ENCODE measurements around the gene RAD51B. TPM values are rescaled to one million over a fixed set of nuclear protein-coding genes. Genes with fewer than 3 reads are reported as not detected.

The RAD51B gene
- total and polyA plus RNA-seq, 2 of the 13 experiments (the other 11 are each of a cell fraction or from before 2014, with no cell fraction given) = 7.0 to 9.5 TPM

DNA sequence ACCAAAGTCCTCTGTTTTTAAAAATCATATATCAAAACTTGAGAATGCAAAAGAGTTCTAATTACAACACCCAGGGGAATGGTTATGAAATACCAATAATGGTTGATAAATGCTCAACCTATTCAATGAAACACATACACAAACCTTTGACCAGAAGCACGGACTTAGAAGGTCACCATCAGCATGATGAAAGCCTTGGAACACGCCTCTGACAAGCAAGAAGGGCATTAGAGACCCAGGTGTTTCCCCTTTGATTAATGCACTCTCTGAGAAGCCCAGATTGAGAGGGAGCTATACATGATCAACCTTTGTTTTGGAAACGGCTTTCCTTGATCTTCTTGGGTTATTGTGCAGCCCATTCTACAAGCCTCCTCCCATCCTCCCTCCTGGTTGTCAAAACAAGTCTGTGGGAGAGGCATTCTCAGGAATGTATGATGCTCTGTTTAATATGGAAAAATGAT lies 904.3 kb downstream of the RAD51B start (continued):
- TF ChIP-seq, protein P1, sequence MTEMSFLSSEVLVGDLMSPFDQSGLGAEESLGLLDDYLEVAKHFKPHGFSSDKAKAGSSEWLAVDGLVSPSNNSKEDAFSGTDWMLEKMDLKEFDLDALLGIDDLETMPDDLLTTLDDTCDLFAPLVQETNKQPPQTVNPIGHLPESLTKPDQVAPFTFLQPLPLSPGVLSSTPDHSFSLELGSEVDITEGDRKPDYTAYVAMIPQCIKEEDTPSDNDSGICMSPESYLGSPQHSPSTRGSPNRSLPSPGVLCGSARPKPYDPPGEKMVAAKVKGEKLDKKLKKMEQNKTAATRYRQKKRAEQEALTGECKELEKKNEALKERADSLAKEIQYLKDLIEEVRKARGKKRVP (CRISPR knock-in tag; IDR thresholded peaks at IDR 0.05) = peak in 1 of 2 experiments; percentile 72; a peak in 2 of 4 replicates
- TF ChIP-seq, protein P2, sequence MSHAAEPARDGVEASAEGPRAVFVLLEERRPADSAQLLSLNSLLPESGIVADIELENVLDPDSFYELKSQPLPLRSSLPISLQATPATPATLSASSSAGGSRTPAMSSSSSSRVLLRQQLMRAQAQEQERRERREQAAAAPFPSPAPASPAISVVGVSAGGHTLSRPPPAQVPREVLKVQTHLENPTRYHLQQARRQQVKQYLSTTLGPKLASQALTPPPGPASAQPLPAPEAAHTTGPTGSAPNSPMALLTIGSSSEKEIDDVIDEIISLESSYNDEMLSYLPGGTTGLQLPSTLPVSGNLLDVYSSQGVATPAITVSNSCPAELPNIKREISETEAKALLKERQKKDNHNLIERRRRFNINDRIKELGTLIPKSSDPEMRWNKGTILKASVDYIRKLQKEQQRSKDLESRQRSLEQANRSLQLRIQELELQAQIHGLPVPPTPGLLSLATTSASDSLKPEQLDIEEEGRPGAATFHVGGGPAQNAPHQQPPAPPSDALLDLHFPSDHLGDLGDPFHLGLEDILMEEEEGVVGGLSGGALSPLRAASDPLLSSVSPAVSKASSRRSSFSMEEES (CRISPR knock-in tag; IDR thresholded peaks at IDR 0.05) = no peak
- 0 out of 2 replicates have a peak, but pooled peaks have one; percentile 23 for TF ChIP-seq SAP130 (CRISPR knock-in tag; IDR thresholded peaks at IDR 0.05; ENCODE audit: low read depth)
- TF ChIP-seq, protein P3, sequence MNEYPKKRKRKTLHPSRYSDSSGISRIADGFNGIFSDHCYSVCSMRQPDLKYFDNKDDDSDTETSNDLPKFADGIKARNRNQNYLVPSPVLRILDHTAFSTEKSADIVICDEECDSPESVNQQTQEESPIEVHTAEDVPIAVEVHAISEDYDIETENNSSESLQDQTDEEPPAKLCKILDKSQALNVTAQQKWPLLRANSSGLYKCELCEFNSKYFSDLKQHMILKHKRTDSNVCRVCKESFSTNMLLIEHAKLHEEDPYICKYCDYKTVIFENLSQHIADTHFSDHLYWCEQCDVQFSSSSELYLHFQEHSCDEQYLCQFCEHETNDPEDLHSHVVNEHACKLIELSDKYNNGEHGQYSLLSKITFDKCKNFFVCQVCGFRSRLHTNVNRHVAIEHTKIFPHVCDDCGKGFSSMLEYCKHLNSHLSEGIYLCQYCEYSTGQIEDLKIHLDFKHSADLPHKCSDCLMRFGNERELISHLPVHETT (CRISPR knock-in tag; conservative IDR thresholded peaks at IDR 0.05) = no peak
- peak; percentile 34; the same call in 1 of the 2 replicates for TF ChIP-seq NCOA1 (CRISPR knock-in tag; IDR thresholded peaks at IDR 0.05)
- TF ChIP-seq FOXP1 (IDR thresholded peaks at IDR 0.05) = no peak
- TF ChIP-seq FOXP1 (CRISPR knock-in tag; IDR thresholded peaks at IDR 0.05) = peak; percentile 60; the same call in 1 of the 2 replicates
- 0 out of 2 replicates have a peak, but pooled peaks have one; percentile 26 for TF ChIP-seq TBX2 (CRISPR knock-in tag; IDR thresholded peaks at IDR 0.05; ENCODE audit: borderline replicate concordance)
- TF ChIP-seq THAP11 (CRISPR knock-in tag; IDR thresholded peaks at IDR 0.05) = peak; percentile 22; the same call in 1 of the 2 replicates
- TF ChIP-seq FOXA3 (CRISPR knock-in tag; IDR thresholded peaks at IDR 0.05) = peak; percentile 54
- no peak for TF ChIP-seq SOX6 (IDR thresholded peaks at IDR 0.05)
- peak; percentile 43; the same call in 1 of the 2 replicates for TF ChIP-seq SOX6 (CRISPR knock-in tag; IDR thresholded peaks at IDR 0.05)
- peak; percentile 50; the same call in 1 of the 2 replicates for TF ChIP-seq MED1 (CRISPR knock-in tag; IDR thresholded peaks at IDR 0.05)
- peak; percentile 19; the same call in 1 of the 2 replicates for TF ChIP-seq GFI1 (CRISPR knock-in tag; IDR thresholded peaks at IDR 0.05; ENCODE audit: borderline replicate concordance)
- TF ChIP-seq ZNF354B (CRISPR knock-in tag; IDR thresholded peaks at IDR 0.05) = no peak
- peak; percentile 82 for TF ChIP-seq HNF4A (CRISPR knock-in tag; IDR thresholded peaks at IDR 0.05)
- TF ChIP-seq NR2F6 (IDR thresholded peaks at IDR 0.05) = peak; percentile 46; the same call in 1 of the 2 replicates
- TF ChIP-seq NR2F6 (CRISPR knock-in tag; IDR thresholded peaks at IDR 0.05) = peak; percentile 25; the same call in 1 of the 2 replicates
- peak in 1 of 2 experiments; percentile 73; a peak in 2 of 4 replicates for TF ChIP-seq EP300 (IDR thresholded peaks at IDR 0.05; ENCODE audit: low read depth in 2 of 2, low read length in 2 of 2)
- no peak for TF ChIP-seq EP300 (CRISPR knock-in tag; IDR thresholded peaks at IDR 0.05; ENCODE audit: borderline replicate concordance)
- TF ChIP-seq ELF3 (CRISPR knock-in tag; IDR thresholded peaks at IDR 0.05) = 0 out of 2 replicates have a peak, but pooled peaks have one; percentile 37
- TF ChIP-seq ZNF615 (CRISPR knock-in tag; IDR thresholded peaks at IDR 0.05; ENCODE audit: borderline replicate concordance) = no peak
- TF ChIP-seq FOXJ3 (CRISPR knock-in tag; IDR thresholded peaks at IDR 0.05; ENCODE audit: borderline replicate concordance) = peak; percentile 69; the same call in 1 of the 2 replicates
- TF ChIP-seq, protein P4, sequence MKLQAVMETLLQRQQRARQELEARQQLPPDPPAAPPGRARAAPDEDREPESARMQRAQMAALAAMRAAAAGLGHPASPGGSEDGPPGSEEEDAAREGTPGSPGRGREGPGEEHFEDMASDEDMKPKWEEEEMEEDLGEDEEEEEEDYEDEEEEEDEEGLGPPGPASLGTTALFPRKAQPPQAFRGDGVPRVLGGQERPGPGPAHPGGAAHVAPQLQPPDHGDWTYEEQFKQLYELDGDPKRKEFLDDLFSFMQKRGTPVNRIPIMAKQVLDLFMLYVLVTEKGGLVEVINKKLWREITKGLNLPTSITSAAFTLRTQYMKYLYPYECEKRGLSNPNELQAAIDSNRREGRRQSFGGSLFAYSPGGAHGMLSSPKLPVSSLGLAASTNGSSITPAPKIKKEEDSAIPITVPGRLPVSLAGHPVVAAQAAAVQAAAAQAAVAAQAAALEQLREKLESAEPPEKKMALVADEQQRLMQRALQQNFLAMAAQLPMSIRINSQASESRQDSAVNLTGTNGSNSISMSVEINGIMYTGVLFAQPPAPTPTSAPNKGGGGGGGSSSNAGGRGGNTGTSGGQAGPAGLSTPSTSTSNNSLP (IDR thresholded peaks at IDR 0.05; ENCODE audit: low read depth, low read length) = peak; percentile 70
- TF ChIP-seq SALL1 (CRISPR knock-in tag; IDR thresholded peaks at IDR 0.05) = peak; percentile 74; the same call in 1 of the 2 replicates
- TF ChIP-seq HNF4G (IDR thresholded peaks at IDR 0.05; ENCODE audit: borderline replicate concordance, low read depth, low read length) = peak; percentile 57; the same call in 1 of the 2 replicates
- TF ChIP-seq HNF4G (CRISPR knock-in tag; IDR thresholded peaks at IDR 0.05; ENCODE audit: borderline replicate concordance, low read depth) = no peak

Data from HepG2 (cell line).